Measurements from ENCODE around the gene UVRAG.

DNA sequence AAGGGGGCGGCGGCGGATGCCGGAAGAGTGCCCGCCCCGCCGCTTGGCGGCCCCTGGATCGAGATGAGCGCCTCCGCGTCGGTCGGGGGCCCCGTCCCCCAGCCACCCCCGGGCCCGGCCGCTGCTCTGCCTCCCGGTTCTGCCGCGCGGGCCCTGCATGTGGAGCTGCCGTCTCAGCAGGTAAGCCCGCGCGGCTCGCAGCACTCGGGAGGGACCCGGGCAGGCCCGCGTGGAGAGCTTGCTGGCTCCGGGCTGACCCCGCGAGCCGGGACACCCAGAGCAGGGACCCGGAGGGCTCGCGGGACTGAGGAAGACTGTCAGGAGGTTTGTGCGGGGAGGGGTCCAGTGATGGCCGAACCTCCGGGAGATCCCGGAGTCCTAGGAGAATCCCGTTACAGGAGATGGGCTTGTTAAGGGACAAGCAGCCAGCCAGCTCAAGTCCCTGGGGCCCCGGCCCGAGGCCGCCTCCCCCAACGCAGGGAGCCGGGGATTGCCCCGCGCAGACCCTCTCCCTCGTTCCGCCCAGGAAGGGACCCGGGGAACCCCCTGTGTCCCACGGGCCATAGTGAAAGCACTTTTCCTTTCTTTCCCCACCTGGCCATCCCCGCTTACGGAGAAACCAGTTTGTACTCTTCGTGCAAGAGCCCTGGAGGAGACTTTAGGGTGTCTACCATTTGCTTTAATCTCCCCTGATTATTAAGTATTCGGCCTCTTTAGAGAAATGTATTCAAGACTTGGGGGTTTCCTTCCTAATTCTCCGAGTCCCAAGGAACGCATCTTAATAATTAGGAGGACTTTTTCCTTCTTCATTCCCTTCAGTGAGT lies 547 bp downstream of the UVRAG start:
- TF ChIP-seq SUZ12 (IDR thresholded peaks at IDR 0.05; ENCODE audit: extremely low read depth, insufficient read depth, insufficient read length) (no peak), YY1 (IDR thresholded peaks at IDR 0.05; ENCODE audit: insufficient read depth, insufficient read length) (no peak)
